ENCODE data around the gene SERGEF. TPM values are rescaled to one million over a fixed set of nuclear protein-coding genes. Genes with fewer than 3 reads are reported as not detected.

Gene SERGEF
- total RNA-seq, 3 donors from 2014 or later, result 17.6 to 22.5 (median 18.6) TPM

DNA sequence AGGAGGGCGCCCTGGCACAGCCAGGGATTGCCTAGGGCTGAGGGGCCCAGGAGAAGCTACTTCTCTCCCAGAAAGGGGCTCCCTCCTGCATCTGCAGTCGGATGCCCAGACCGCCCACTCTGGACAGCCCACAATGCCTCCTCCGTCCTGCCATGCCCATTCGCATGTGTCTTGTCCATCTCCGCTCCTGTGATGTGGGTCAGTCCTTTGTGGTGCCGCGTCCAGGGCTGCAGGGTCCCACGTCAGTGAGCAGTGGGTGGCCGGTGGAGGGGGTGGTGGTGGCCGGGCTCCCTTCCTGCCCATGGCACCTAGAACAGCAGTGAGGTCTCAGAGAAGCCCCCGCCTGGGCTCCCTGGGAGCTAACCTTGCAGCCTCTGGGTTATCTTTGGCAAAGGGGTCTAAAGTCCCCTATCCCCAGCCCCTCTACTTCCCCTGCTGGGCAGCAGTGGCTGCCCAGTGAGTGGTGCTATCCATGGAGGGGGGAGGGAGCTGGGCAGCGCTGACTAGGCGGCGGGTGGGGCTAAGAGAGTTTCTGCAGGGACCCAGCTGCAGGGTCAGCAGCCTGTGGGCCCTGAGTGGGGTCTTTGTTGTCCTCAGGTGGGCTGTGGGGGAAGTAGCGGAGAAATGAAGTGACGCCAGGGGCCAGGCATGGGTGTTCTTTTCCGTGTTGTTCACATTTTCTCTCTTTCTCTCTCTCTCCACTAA, 237.2 kb downstream of the SERGEF start:
- Mint-ChIP-seq H3K9me3 (no peaks in the 10 kb centered on the region), H3K4me1 (ENCODE audit: low read depth) (no peaks in the 10 kb centered on the region), H3K36me3 (ENCODE audit: insufficient read depth) (no peaks in the 10 kb centered on the region), H3K4me3 (no peak overlapping the region), H3K27me3 (ENCODE audit: low read depth) (no peaks in the 10 kb centered on the region)
- no peak for DNase-seq
- no peak for ATAC-seq

DNA sequence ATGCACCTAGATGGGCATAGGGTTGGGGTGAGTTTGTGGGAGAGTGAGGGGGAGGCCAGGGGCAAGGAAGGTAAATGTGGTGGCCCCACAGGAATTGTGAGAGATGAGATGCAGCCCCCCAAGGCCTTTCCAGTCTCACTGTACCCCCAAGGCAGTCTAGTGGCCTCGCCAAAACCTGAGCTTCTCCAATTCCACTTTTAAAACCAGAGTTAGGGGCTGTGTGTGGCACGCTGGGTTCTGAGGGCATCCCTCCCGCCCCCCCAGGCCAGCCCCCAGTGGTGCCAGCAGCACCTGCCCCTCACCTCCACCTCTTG, 237.9 kb downstream of the SERGEF start:
- H3K4me1 Mint-ChIP-seq (ENCODE audit: low read depth), result no peaks in the 10 kb centered on the region
- no peak overlapping the region for H3K4me3 Mint-ChIP-seq
- no peak for DNase-seq
- H3K27me3 Mint-ChIP-seq (ENCODE audit: low read depth), result no peaks in the 10 kb centered on the region
- ATAC-seq, result no peak
- H3K9me3 Mint-ChIP-seq, result no peaks in the 10 kb centered on the region
- H3K36me3 Mint-ChIP-seq (ENCODE audit: insufficient read depth), result no peaks in the 10 kb centered on the region

DNA sequence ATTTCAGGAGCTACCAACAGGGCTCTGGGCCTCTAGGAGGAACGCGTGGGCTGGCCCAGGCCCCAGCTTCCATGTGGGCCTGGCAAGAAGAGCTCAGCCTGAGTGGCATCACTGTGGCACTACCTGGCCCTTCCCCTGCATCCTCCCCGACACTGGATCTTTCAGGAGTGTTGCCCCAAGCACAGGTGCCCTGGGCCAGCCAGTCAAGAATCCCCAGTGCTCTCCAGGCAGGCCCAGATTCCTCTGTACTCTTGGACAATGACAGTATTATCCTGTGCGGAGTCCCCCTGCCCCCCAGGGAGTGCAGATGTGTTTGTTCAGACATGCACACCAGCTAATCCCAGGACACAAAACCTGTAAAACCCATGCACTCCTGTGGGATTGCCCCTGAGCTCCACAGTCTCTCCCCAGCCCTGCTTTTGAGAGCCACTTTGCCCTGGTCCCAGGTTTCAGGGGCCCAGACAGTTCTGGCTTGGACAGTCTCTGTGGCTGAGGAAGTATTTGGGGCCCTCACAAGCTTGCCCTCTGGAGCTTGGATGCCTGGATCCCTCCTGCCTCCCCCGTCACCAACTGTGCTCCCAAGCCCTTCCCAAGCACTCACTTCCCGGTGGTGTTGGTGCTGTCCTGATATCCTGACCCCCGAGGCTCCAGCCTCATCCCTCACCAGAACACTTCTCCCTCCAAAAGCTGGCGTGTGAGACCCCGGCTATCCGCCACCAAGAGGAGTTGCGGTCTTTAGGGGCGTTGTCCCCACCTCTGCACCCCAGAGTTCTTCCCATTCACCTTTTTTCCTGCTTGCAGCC, 238.4 kb downstream of the SERGEF start:
- H3K4me3 Mint-ChIP-seq, result no peak overlapping the region
- no peak for DNase-seq
- H3K36me3 Mint-ChIP-seq (ENCODE audit: insufficient read depth), result no peaks in the 10 kb centered on the region
- H3K9me3 Mint-ChIP-seq, result no peaks in the 10 kb centered on the region
- ATAC-seq, result no peak
- H3K27me3 Mint-ChIP-seq (ENCODE audit: low read depth), result no peaks in the 10 kb centered on the region
- no peaks in the 10 kb centered on the region for H3K4me1 Mint-ChIP-seq (ENCODE audit: low read depth)

DNA sequence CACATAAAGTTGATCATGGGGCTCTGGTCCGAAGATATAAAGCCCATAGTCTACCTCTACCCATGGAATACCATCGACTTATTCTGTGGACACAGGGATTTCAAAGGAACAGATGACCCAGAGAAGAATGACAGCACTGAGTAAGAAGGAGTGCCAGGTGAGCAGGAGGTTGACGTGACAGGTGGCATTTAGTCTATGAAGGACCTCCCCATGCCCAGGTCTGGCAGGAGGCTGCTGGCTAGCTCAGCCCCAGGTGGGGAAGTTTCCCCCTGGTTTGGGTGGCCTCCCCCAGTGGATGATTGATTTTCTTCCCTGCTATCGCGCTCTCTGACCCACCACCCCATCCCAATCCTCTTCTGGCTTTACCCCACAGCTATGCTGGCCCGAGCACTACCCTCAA, 239.2 kb downstream of the SERGEF start:
- H3K27me3 Mint-ChIP-seq (ENCODE audit: low read depth), result no peaks in the 10 kb centered on the region

DNA sequence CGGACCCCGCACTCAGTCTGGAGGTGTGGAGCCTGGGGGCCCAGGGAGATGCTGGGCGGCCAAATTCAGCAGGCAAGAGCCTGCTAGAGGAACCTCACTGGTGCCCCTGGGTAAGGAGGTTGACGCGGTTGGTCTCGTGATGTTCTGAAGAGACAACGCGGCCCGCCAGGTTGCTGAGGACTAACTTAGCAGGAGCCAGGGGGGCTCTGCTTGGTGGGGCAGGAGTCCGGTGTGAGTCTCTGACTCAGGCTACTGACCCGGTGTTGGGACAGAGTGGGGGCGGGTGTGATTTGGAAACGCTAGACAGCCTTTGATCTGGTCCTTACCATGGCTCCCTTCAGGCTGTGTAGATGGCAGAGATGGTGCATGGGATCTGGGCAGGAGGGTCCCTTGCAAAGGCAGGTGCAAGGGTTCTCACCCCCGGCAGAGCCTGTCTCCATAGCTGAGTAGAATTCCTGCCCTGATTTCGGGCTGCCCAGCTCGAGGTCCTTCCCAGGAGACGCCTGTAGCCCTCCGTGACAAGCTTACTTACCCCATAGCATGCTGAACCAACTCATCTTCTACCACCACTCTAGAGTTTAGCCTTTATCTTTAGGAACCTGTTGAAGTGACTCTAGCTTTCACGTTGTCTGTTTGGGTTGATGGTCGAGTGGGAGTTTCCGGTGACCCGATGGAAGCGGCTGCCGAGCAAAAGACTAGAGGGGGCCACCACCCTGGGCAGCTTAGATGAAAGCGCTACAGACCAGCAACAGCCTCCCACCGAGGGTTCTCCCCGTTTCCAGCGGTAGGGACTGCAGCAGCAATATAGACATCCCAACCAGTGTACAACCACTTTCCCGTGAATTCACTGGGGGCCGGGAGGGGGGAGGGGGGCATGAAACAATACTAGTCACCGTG, 239.9 kb downstream of the SERGEF start:
- no peak for ATAC-seq
- no peaks in the 10 kb centered on the region for H3K27me3 Mint-ChIP-seq (ENCODE audit: low read depth)
- H3K4me3 Mint-ChIP-seq, result no peak overlapping the region
- H3K36me3 Mint-ChIP-seq (ENCODE audit: insufficient read depth), result no peaks in the 10 kb centered on the region
- no peaks in the 10 kb centered on the region for H3K4me1 Mint-ChIP-seq (ENCODE audit: low read depth)
- DNase-seq, result no peak
- H3K9me3 Mint-ChIP-seq, result no peaks in the 10 kb centered on the region

More for the DNA sequence above, 239.2 kb downstream of the SERGEF start:
- DNase-seq, result no peak
- Mint-ChIP-seq H3K9me3 (no peaks in the 10 kb centered on the region), H3K4me1 (ENCODE audit: low read depth) (no peaks in the 10 kb centered on the region), H3K36me3 (ENCODE audit: insufficient read depth) (no peaks in the 10 kb centered on the region), H3K4me3 (no peak overlapping the region)
- no peak for ATAC-seq

DNA sequence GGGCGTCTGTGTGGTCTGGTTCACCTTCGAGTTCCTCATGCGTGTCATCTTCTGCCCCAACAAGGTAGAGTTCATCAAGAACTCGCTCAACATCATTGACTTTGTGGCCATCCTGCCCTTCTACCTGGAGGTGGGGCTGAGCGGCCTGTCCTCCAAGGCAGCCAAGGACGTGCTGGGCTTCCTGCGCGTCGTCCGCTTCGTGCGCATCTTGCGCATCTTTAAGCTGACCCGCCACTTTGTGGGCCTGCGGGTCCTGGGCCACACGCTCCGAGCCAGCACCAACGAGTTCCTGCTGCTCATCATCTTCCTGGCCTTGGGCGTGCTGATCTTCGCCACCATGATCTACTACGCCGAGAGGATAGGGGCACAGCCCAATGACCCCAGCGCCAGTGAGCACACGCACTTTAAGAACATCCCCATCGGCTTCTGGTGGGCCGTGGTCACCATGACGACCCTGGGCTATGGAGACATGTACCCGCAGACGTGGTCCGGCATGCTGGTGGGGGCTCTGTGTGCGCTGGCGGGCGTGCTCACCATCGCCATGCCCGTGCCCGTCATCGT, 240.9 kb downstream of the SERGEF start:
- no peak for DNase-seq
- H3K9me3 Mint-ChIP-seq, result no peaks in the 10 kb centered on the region
- no peak overlapping the region for H3K4me3 Mint-ChIP-seq
- no peaks in the 10 kb centered on the region for H3K36me3 Mint-ChIP-seq (ENCODE audit: insufficient read depth)
- no peaks in the 10 kb centered on the region for H3K4me1 Mint-ChIP-seq (ENCODE audit: low read depth)
- ATAC-seq, result no peak
- H3K27me3 Mint-ChIP-seq (ENCODE audit: low read depth), result no peaks in the 10 kb centered on the region

DNA sequence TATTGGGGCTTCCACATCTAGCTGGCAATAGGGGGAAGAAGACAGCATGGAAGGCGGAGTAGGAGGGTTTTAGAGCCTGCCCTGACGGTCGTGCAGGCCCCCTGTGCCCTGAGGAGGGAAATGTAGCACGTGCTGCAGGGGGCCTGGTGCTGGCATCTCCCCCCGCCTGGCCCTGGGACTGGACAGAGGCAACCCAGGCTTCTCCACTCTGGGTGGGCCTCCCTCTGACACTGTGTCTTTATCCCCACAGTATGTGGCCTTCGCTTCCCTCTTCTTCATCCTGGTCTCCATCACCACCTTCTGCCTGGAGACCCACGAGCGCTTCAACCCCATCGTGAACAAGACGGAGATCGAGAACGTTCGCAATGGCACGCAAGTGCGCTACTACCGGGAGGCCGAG, 241.4 kb downstream of the SERGEF start:
- no peaks in the 10 kb centered on the region for H3K27me3 Mint-ChIP-seq (ENCODE audit: low read depth)
- no peaks in the 10 kb centered on the region for H3K36me3 Mint-ChIP-seq (ENCODE audit: insufficient read depth)
- H3K4me3 Mint-ChIP-seq, result no peak overlapping the region
- DNase-seq (no peak), ATAC-seq (no peak)
- no peaks in the 10 kb centered on the region for H3K9me3 Mint-ChIP-seq
- H3K4me1 Mint-ChIP-seq (ENCODE audit: low read depth), result no peaks in the 10 kb centered on the region

DNA sequence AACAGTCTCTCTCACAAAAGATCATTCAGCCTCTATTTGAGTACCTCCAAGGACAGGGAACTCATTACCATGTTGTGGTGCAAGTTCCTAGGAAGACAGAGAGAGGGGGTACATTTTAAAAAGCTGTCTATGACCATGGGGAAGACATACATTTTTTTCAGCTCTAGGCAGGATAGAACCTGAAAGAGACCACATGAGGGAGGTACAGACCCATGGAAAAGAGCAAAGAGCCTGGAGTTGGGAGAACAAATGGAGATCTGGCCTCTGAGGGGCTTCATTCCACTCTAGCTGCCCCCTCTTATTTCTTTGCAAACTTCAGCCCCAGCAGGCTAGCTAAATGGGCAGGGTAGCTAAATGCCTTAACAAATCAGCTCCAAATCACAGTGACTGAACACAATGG, 241.9 kb downstream of the SERGEF start:
- no peaks in the 10 kb centered on the region for H3K36me3 Mint-ChIP-seq (ENCODE audit: insufficient read depth)
- ATAC-seq, result no peak
- no peaks in the 10 kb centered on the region for H3K27me3 Mint-ChIP-seq (ENCODE audit: low read depth)
- H3K4me3 Mint-ChIP-seq, result no peak overlapping the region
- no peak for DNase-seq
- H3K4me1 Mint-ChIP-seq (ENCODE audit: low read depth), result no peaks in the 10 kb centered on the region
- H3K9me3 Mint-ChIP-seq, result no peaks in the 10 kb centered on the region

DNA sequence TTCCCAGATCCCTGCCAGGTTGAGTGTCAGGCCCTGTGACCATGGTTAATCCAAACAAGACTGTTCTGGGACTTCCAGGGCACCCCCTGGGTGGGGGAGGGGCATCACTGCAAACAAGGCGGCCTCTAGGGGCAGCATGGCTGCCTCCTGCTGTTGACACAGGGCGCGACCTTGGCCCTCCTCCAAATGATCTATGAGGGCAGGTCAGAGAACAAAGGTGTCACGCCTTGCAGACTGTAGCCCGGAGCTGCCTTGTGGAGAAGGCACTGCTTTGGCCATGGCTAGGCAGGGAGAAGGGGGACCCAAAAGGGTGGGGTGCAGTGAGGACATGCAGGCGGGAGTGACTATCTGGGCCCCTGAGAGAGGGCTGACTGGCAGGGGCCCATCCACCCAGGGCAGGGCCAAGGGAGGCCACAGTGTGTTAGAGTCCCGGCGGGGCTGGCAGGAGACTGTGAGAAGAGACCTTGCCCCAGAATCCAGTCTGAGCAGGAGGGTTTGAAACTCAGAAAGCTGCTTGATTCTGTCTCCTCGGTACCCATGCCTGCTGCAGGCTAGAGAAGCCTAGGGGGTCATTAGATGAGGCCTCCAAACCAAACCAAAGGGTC, 242.7 kb downstream of the SERGEF start:
- Mint-ChIP-seq H3K9me3 (no peaks in the 10 kb centered on the region), H3K36me3 (ENCODE audit: insufficient read depth) (no peaks in the 10 kb centered on the region), H3K4me1 (ENCODE audit: low read depth) (no peaks in the 10 kb centered on the region), H3K27me3 (ENCODE audit: low read depth) (peaks cover 3% of the 10 kb centered on the region), H3K4me3 (no peak overlapping the region)
- DNase-seq (no peak), ATAC-seq (no peak)

DNA sequence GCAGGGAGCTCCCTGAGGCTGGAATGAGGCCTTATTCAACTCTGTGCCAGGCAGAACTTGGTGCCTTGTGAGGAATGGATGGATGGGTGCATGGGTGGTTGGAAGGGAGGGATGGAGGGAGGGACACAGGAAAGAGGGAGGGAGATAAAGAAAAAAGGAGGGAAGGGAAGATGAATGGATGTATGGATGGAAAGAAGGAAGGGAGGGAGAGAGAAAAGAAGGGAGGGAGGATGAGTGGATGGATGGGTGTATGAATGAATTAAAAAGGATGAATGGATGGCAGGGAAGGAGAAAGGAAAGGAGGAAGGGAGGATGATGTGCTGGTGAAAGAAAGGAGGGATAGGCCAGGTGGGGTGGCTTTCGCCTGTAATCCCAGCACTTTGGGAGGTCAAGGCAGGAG, 243.6 kb downstream of the SERGEF start:
- no peak for ATAC-seq

DNA sequence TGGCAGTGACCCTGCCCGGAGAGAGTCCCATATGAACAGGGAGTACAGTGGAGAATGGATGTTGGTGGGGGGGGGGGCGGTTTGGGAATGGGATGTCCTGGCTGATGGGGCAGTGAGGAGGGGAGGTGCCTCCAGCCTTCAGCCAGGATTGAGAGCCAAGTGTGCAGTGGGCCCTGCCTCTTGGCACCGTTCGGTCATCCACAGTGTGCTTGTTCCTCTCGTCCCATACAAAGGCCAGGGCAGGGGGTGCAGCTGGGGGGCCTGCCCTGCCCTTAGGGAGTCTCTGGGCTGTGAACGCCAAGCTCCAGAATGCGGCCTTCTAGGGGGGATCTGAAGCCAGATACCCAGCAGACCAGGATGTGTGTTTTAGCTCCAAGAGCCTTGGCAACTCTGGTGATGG, 244.3 kb downstream of the SERGEF start:
- no peaks in the 10 kb centered on the region for H3K36me3 Mint-ChIP-seq (ENCODE audit: insufficient read depth)
- H3K27me3 Mint-ChIP-seq (ENCODE audit: low read depth), result peaks cover 9% of the 10 kb centered on the region
- no peaks in the 10 kb centered on the region for H3K4me1 Mint-ChIP-seq (ENCODE audit: low read depth)
- ATAC-seq, result no peak
- H3K4me3 Mint-ChIP-seq, result no peak overlapping the region
- no peak for DNase-seq
- no peaks in the 10 kb centered on the region for H3K9me3 Mint-ChIP-seq

More for the DNA sequence above, 243.6 kb downstream of the SERGEF start:
- H3K9me3 Mint-ChIP-seq, result no peaks in the 10 kb centered on the region
- H3K4me1 Mint-ChIP-seq (ENCODE audit: low read depth), result no peaks in the 10 kb centered on the region
- H3K4me3 Mint-ChIP-seq, result no peak overlapping the region
- peaks cover 6% of the 10 kb centered on the region for H3K27me3 Mint-ChIP-seq (ENCODE audit: low read depth)
- no peak for DNase-seq
- H3K36me3 Mint-ChIP-seq (ENCODE audit: insufficient read depth), result no peaks in the 10 kb centered on the region

DNA sequence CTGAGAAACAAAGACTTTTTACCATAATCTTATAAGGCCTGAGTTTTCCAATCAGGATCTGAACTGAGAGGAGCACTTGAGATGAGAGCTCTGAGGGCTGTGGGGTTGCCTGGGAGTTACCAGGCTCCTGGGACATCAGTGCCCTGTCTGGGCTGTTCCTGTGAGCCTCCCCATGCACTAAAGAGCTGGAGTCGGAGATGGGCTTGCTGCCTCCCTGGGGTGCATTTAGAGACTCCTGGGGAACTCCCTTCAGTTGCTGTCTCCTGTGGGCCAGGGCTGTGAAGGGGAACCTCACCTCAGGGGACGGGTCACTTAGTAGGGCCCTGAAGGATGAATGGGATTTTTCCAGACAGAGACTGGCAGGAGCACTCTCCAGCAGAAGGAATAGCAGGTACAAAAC, 244.9 kb downstream of the SERGEF start:
- H3K4me1 Mint-ChIP-seq (ENCODE audit: low read depth), result no peaks in the 10 kb centered on the region
- H3K9me3 Mint-ChIP-seq, result no peaks in the 10 kb centered on the region
- DNase-seq (no peak), ATAC-seq (no peak)
- H3K36me3 Mint-ChIP-seq (ENCODE audit: insufficient read depth), result no peaks in the 10 kb centered on the region
- H3K4me3 Mint-ChIP-seq, result no peak overlapping the region
- H3K27me3 Mint-ChIP-seq (ENCODE audit: low read depth), result peaks cover 9% of the 10 kb centered on the region

DNA sequence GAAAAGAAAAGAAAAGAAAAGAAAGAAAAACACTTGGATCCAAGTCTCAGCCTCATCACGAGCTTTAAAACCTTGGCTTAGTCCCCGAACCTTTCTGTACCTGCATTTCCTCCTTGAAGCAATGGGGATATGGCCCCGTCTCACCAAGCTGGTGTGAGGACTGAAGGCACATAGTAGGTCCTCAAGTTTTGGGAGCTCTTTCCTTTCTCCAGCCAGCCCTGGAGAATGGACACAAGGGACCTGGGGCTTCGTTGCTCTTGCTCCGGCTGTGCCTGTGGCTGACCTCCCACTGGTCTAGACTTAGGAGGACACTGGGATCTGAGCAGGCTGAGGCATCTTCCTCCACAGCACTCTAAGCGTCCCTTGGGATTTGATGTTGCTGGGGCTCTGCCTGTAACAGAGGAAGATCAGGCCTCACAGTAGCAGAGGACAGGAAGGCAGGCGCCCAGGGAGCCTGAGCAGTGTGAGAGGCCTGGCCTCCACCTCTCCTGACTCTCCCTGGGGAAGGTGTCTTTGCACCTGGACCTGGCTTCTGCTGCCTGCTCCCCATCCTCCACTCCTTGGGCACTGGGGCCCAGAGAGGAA, 245.5 kb downstream of the SERGEF start:
- Mint-ChIP-seq H3K27me3 (ENCODE audit: low read depth) (peaks cover 9% of the 10 kb centered on the region), H3K9me3 (no peaks in the 10 kb centered on the region), H3K4me1 (ENCODE audit: low read depth) (no peaks in the 10 kb centered on the region), H3K4me3 (no peak overlapping the region), H3K36me3 (ENCODE audit: insufficient read depth) (no peaks in the 10 kb centered on the region)
- DNase-seq (no peak), ATAC-seq (peak in 1 of 2 donors; percentile 17)

DNA sequence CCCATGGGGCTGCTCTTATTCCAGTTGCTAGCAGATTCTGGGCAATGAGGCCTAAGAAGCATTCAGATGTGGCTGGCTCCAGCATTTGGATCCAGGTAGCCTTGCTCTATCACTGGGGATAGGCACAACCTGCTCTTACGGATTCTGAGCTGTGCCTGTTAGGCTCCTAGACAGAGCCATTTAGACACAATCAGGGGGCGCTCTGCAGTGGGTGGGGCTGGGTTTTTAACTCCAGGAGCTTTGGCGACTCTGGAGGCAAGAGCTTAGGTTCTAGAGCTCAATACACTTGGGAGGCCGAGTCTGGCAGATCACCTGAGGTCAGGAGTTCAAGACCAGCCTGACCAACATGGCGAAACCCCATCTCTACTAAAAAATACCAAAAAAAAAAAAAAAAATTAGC, 246.3 kb downstream of the SERGEF start:
- no peaks in the 10 kb centered on the region for H3K36me3 Mint-ChIP-seq (ENCODE audit: insufficient read depth)
- ATAC-seq (no peak), DNase-seq (no peak)
- H3K4me1 Mint-ChIP-seq (ENCODE audit: low read depth), result no peaks in the 10 kb centered on the region
- no peaks in the 10 kb centered on the region for H3K9me3 Mint-ChIP-seq
- H3K27me3 Mint-ChIP-seq (ENCODE audit: low read depth), result peaks cover 9% of the 10 kb centered on the region
- H3K4me3 Mint-ChIP-seq, result no peak overlapping the region

Measured in activated T-cell treated with anti-CD3 and anti-CD28 coated beads, Interleukin-2, amount 50 U/mL, for 4 hours (primary cell).